GM19240 (cell line): ENCODE measurements around the gene ADAMTS2.

Source experiments
- DNase-seq: peaks from one replicate; pipeline ENCODE4 v3.0.0; 2011; ENCODE audit warnings: low spot score; ENCODE audit not compliant: insufficient read length

The ADAMTS2 gene

GRCh38 chr5:179311581-179311980, 33.7 kb downstream of the ADAMTS2 start:
- DNase-seq: no peak

- no peak for DNase-seq
Observed at GRCh38 chr5:179311091-179311470, 34.2 kb downstream of the ADAMTS2 start.

GRCh38 chr5:179310439-179311090, 34.7 kb downstream of the ADAMTS2 start:
- DNase-seq: no peak

- DNase-seq: no peak
Observed at GRCh38 chr5:179309751-179310320, 35.4 kb downstream of the ADAMTS2 start.

GRCh38 chr5:179309383-179309670, 35.9 kb downstream of the ADAMTS2 start:
- no peak for DNase-seq

GRCh38 chr5:179308563-179309382, 36.5 kb downstream of the ADAMTS2 start:
- no peak for DNase-seq

- no peak for DNase-seq
Observed at GRCh38 chr5:179307931-179308471, 37.3 kb downstream of the ADAMTS2 start.

- no peak for DNase-seq
Observed at GRCh38 chr5:179307013-179307800, 38.1 kb downstream of the ADAMTS2 start.

- DNase-seq: no peak
Observed at GRCh38 chr5:179306191-179307012, 38.9 kb downstream of the ADAMTS2 start.

- DNase-seq: no peak
Observed at GRCh38 chr5:179304871-179305270, 40.4 kb downstream of the ADAMTS2 start.

- no peak for DNase-seq
Observed at GRCh38 chr5:179304466-179304865, 40.8 kb downstream of the ADAMTS2 start.

- no peak for DNase-seq
Observed at GRCh38 chr5:179303451-179304200, 41.6 kb downstream of the ADAMTS2 start.

- DNase-seq: no peak
Observed at GRCh38 chr5:179302499-179303185, 42.6 kb downstream of the ADAMTS2 start.

GRCh38 chr5:179301796-179302195, 43.5 kb downstream of the ADAMTS2 start:
- no peak for DNase-seq

- DNase-seq: no peak
Observed at GRCh38 chr5:179301376-179301775, 43.9 kb downstream of the ADAMTS2 start.

- DNase-seq: no peak
Observed at GRCh38 chr5:179300581-179301180, 44.6 kb downstream of the ADAMTS2 start.

- DNase-seq: no peak
Observed at GRCh38 chr5:179298181-179298993, 46.9 kb downstream of the ADAMTS2 start.

- DNase-seq: no peak
Observed at GRCh38 chr5:179297486-179298180, 47.6 kb downstream of the ADAMTS2 start.
